ENCODE data around the gene BCL2L15.

The BCL2L15 gene

GRCh38 chr1:113935970-113936369, 48.6 kb upstream of the BCL2L15 start:
- TF ChIP-seq OSR1 (CRISPR knock-in tag; IDR thresholded peaks at IDR 0.05) (no peak), CSRNP3 (CRISPR knock-in tag; IDR thresholded peaks at IDR 0.05) (no peak), BACH2 (CRISPR knock-in tag; IDR thresholded peaks at IDR 0.05; ENCODE audit: borderline replicate concordance) (no peak), RARB (CRISPR knock-in tag; IDR thresholded peaks at IDR 0.05) (no peak), ZC3H10 (CRISPR knock-in tag; IDR thresholded peaks at IDR 0.05) (no peak)
- ATAC-seq, result no peak

GRCh38 chr1:113935176-113935575, 47.8 kb upstream of the BCL2L15 start:
- no peak for TF ChIP-seq CSRNP3 (CRISPR knock-in tag; IDR thresholded peaks at IDR 0.05)
- TF ChIP-seq ZFP3 (CRISPR knock-in tag; IDR thresholded peaks at IDR 0.05), result no peak
- TF ChIP-seq TOX (CRISPR knock-in tag; IDR thresholded peaks at IDR 0.05; ENCODE audit: borderline replicate concordance), result no peak
- TF ChIP-seq ARNTL (CRISPR knock-in tag; IDR thresholded peaks at IDR 0.05; ENCODE audit: borderline replicate concordance, low read depth), result no peak
- no peak for TF ChIP-seq ZNF8 (CRISPR knock-in tag; IDR thresholded peaks at IDR 0.05)
- TF ChIP-seq POU6F1 (CRISPR knock-in tag; IDR thresholded peaks at IDR 0.05; ENCODE audit: borderline replicate concordance, low read depth), result no peak
- TF ChIP-seq GLIS3 (CRISPR knock-in tag; IDR thresholded peaks at IDR 0.05), result no peak
- TF ChIP-seq PPARA (CRISPR knock-in tag; IDR thresholded peaks at IDR 0.05; ENCODE audit: borderline replicate concordance), result no peak
- no peak for ATAC-seq

- ATAC-seq, result no peak
- TF ChIP-seq CREB5 (CRISPR knock-in tag; IDR thresholded peaks at IDR 0.05; ENCODE audit: low read depth) (no peak), GLIS3 (CRISPR knock-in tag; IDR thresholded peaks at IDR 0.05) (no peak), ISL1 (CRISPR knock-in tag; IDR thresholded peaks at IDR 0.05) (no peak), POU6F1 (CRISPR knock-in tag; IDR thresholded peaks at IDR 0.05; ENCODE audit: borderline replicate concordance, low read depth) (no peak), ZFP30 (CRISPR knock-in tag; IDR thresholded peaks at IDR 0.05) (no peak), OSR1 (CRISPR knock-in tag; IDR thresholded peaks at IDR 0.05) (no peak), ARNTL (CRISPR knock-in tag; IDR thresholded peaks at IDR 0.05; ENCODE audit: borderline replicate concordance, low read depth) (no peak), CSRNP3 (CRISPR knock-in tag; IDR thresholded peaks at IDR 0.05) (no peak), ZFP3 (CRISPR knock-in tag; IDR thresholded peaks at IDR 0.05) (no peak), ZNF8 (CRISPR knock-in tag; IDR thresholded peaks at IDR 0.05) (no peak)
These were observed 47.2 kb upstream of the BCL2L15 start for GRCh38 chr1:113934511-113935055.

GRCh38 chr1:113934006-113934405, 46.6 kb upstream of the BCL2L15 start:
- ATAC-seq, result no peak
- TF ChIP-seq TOX (CRISPR knock-in tag; IDR thresholded peaks at IDR 0.05; ENCODE audit: borderline replicate concordance) (no peak), PATZ1 (CRISPR knock-in tag; IDR thresholded peaks at IDR 0.05; ENCODE audit: borderline replicate concordance) (no peak), ZNF565 (CRISPR knock-in tag; conservative IDR thresholded peaks at IDR 0.05; ENCODE audit: low read depth) (no peak), CSRNP3 (CRISPR knock-in tag; IDR thresholded peaks at IDR 0.05) (no peak), SNAI2 (CRISPR knock-in tag; IDR thresholded peaks at IDR 0.05) (no peak), GLIS3 (CRISPR knock-in tag; IDR thresholded peaks at IDR 0.05) (no peak), TCF4 (CRISPR knock-in tag; IDR thresholded peaks at IDR 0.05; ENCODE audit: borderline replicate concordance) (no peak), CSDC2 (CRISPR knock-in tag; IDR thresholded peaks at IDR 0.05) (no peak)

Measured in SK-N-SH treated with all-trans-retinoic acid at 6 μM for 48 hours (cell line).